Testis (tissue), 3 donors: ENCODE data around the gene IL1RAP. TPM values are rescaled to one million over a fixed set of nuclear protein-coding genes. Genes with fewer than 3 reads are reported as not detected.

Experiments used
- DNase-seq: peaks from one replicate; pipeline ENCODE4 v3.0.0-alpha.2; 2019
- H3K27ac ChIP-seq, 2 donors: fragments of 200-600 bp; sonication (generic); one replicate each; pipeline ENCODE4 v1.5.1; 2019
- H3K27me3 ChIP-seq: fragments of 200-600 bp; sonication (generic); one replicate; pipeline ENCODE4 v1.5.1; 2019
- H3K36me3 ChIP-seq: fragments of 200-600 bp; sonication (generic); one replicate; pipeline ENCODE4 v1.5.1; 2017; ENCODE audit warnings: low read depth; ENCODE audit errors: missing control alignments
- H3K4me1 ChIP-seq: fragments of 200-600 bp; sonication (generic); one replicate; pipeline ENCODE4 v1.5.1; 2019
- H3K4me3 ChIP-seq, 2 donors: fragments of 200-600 bp; sonication (generic); one replicate each; pipeline ENCODE4 v1.5.1; 2017 to 2019
- H3K9me3 ChIP-seq: fragments of 200-600 bp; sonication (generic); one replicate; pipeline ENCODE4 v1.5.1; 2017
- POLR2A ChIP-seq: fragments of 450-650 bp; IDR thresholded peaks from one replicate; pipeline ENCODE4 v1.6.1; 2017; ENCODE audit warnings: antibody characterized with exemption, mild to moderate bottlenecking, moderate library complexity
- WGBS, 2 donors: methylation state at CpG; one replicate each; pipeline ENCODE4 v1.1.5; 2018; 5-methylcytosine and 5-hydroxymethylcytosine counted together
- intact Hi-C: fragments of 100-400 bp; cut with DNase I; formaldehyde crosslinking; loops from one replicate; pipeline ENCODE4 v1.15.1; 2023; ENCODE audit warnings: low total_unique reads
- polyA plus RNA-seq: library from polyadenylated mRNA; stranded (reverse); fragments of 350-450 nt; fragmentation: Illumina TruSeq; extraction: RNeasy Lipid Tissue Mini Kit (QIAGEN cat#74804); gene quantifications from one replicate; pipeline ENCODE4 v1.2.3, GENCODE V29; 2014; ENCODE audit warnings: low read depth, low replicate concordance; ENCODE audit not compliant: insufficient read depth
- total RNA-seq, 2 donors: library from RNA; depleted of rRNA; stranded (reverse); fragments of >200 nt; gene quantifications; one replicate each; pipeline ENCODE4 v1.2.3, GENCODE V29; 2016
- TF ChIP-seq, protein P1 (sequence below), 3 experiments: fragments of 450-650 bp in 2 of 3; fragments of 200-600 bp in 1 of 3; sonication (generic) in 1 of 3; IDR thresholded peaks; one replicate each; pipeline ENCODE4 v1.5.1; 2016 to 2019; ENCODE audit warnings: antibody characterized with exemption in 3 of 3, mild to moderate bottlenecking in 2 of 3, moderate library complexity in 1 of 3

IL1RAP gene
- total and polyA plus RNA-seq, 3 donors from 2014 or later: 1.7 to 3.2 (median 2.1) TPM

DNA sequence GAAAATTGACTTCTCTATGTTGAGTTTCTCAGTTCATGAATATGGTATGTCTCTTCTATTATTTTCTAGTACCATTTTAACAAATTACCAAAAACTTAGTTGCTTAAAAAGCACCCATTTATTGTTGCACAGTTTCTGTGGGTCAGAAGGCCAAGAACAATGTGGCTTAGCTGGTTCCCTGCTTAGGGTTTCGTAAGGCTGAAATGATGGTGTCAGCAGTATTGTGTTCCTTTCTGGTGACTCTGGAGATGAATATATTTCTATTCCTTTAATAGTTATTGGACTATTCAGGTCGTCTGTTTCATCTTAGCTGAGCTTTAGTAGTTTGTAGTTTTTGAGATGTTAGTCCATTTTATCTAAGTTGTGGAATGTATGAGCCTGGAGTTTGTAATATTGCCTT, 44.9 kb downstream of the IL1RAP start:
- no peak overlapping the region for H3K4me3 ChIP-seq
- H3K4me1 ChIP-seq: no peaks in the 10 kb centered on the region
- intact Hi-C loops: no loop called here
- TF ChIP-seq POLR2A: no peak
- H3K9me3 ChIP-seq: no peaks in the 10 kb centered on the region
- H3K27me3 ChIP-seq: no peaks in the 10 kb centered on the region
- H3K27ac ChIP-seq: no peak overlapping the region
- no peak for DNase-seq
- 86 to 90% methylated on average over 2 of the region's 2 CpGs for WGBS, 2 donors
- H3K36me3 ChIP-seq: no peaks in the 10 kb centered on the region

DNA sequence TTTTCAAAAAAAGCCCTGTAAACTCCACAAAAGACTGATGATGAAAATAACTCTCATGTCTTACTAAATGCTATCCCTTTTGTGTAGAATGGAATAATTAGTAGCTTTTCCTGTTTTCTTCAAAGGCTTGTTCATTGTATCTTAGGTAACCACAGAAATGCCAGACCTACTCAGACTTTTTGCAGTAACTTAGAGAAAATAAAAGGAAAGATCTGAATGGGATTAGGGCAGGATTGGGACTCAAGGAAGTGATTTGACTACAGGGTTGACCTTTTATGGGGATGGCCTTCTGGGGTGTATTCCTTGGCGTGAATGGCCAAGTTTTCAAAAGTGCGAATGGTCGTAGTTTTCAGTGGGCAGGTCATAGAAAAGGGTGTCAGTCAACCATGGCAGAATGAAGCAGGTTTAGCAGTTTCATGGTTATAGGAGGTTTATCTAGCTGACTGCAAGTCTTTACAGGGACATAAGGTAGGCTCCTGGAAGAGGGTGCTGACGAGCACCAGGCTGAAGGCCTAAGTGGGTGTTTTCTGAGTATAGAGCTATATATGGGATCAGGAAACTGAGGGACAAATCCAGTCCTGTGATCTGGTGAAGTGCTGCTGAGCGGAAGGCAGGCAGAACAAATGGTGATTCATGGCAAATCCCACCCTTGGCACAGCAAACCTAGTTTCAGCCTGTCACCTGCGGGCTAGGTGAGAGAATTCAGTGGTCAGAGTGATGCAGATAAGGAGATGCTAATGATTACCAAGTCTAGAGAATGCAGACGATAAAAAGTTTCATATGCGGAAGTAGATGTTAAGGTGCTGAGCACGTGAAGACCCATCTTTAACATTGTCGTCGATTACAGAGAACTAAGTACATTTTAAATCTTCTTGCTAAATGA, 46.4 kb downstream of the IL1RAP start:
- Histone ChIP-seq H3K9me3 (no peaks in the 10 kb centered on the region), H3K4me1 (no peaks in the 10 kb centered on the region), H3K36me3 (no peaks in the 10 kb centered on the region), H3K27ac (no peak overlapping the region), H3K27me3 (no peaks in the 10 kb centered on the region), H3K4me3 (no peak overlapping the region)
- intact Hi-C loops: no loop called here
- 93 to 94% methylated on average over 11 of the region's 11 CpGs for WGBS, 2 donors
- no peak for TF ChIP-seq POLR2A
- TF ChIP-seq, protein P1, sequence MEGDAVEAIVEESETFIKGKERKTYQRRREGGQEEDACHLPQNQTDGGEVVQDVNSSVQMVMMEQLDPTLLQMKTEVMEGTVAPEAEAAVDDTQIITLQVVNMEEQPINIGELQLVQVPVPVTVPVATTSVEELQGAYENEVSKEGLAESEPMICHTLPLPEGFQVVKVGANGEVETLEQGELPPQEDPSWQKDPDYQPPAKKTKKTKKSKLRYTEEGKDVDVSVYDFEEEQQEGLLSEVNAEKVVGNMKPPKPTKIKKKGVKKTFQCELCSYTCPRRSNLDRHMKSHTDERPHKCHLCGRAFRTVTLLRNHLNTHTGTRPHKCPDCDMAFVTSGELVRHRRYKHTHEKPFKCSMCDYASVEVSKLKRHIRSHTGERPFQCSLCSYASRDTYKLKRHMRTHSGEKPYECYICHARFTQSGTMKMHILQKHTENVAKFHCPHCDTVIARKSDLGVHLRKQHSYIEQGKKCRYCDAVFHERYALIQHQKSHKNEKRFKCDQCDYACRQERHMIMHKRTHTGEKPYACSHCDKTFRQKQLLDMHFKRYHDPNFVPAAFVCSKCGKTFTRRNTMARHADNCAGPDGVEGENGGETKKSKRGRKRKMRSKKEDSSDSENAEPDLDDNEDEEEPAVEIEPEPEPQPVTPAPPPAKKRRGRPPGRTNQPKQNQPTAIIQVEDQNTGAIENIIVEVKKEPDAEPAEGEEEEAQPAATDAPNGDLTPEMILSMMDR (IDR thresholded peaks at IDR 0.05): no peak
- DNase-seq: no peak

DNA sequence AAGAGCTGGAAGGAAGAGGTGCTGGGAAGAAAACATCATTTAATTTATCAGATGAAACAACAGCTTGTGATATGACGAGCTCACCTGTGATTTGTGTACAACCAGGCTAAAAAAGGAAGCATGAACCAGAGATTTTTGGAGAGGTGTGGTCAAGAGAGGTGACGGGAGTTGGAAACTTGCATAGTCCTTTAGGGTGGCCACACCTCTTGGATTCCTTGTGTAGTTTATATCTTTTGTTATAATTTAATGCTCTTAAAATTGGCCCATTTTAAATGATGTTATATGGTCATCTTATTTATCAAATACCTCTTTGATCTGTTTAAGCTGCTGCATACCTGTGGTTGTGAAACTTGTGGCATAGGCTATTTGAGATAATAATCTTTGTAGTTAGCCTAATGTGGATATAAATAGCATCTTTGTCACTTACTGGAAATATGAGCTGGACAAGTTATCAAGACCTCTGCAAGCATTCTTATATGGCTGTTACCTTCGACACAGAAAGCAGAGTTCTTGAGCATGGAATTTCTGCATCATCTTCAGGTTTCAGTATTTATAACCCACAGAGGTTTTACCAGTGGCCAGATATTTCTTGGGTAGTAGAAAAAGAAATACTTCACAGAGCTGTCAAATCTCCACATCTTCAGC, 49.1 kb downstream of the IL1RAP start:
- Histone ChIP-seq H3K27ac (no peak overlapping the region), H3K36me3 (no peaks in the 10 kb centered on the region), H3K27me3 (no peaks in the 10 kb centered on the region), H3K4me1 (no peaks in the 10 kb centered on the region), H3K9me3 (no peaks in the 10 kb centered on the region), H3K4me3 (no peak overlapping the region)
- intact Hi-C loops: no loop called here
- TF ChIP-seq, protein P1 (IDR thresholded peaks at IDR 0.05): no peak
- TF ChIP-seq POLR2A: no peak
- no peak for DNase-seq
- 92 to 99% methylated on average over 3 of the region's 3 CpGs for WGBS, 2 donors

DNA sequence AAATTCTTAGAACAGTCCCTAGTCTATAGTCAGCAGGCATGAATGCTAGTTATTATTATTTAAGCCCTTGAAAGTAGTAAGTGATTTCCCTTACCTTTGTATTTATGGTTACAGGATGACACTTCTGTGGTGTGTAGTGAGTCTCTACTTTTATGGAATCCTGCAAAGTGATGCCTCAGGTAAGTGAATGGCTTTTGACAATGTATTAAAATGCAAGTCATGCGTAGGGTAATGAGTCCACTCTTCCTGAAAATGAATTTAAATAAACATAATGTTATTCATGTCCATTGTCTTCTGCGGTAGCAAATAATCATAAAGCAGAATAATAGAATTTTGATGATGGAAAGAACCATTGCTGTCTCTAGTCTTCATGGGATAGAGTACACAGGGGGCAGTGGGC, 50.3 kb downstream of the IL1RAP start:
- TF ChIP-seq, protein P1 (IDR thresholded peaks at IDR 0.05): no peak
- TF ChIP-seq POLR2A: no peak
- intact Hi-C loops: no loop called here
- Histone ChIP-seq H3K9me3 (no peaks in the 10 kb centered on the region), H3K4me3 (no peak overlapping the region), H3K4me1 (no peaks in the 10 kb centered on the region), H3K27ac (no peak overlapping the region), H3K36me3 (no peaks in the 10 kb centered on the region), H3K27me3 (no peaks in the 10 kb centered on the region)
- no peak for DNase-seq
- 93 to 97% methylated on average over 2 of the region's 2 CpGs for WGBS, 2 donors

DNA sequence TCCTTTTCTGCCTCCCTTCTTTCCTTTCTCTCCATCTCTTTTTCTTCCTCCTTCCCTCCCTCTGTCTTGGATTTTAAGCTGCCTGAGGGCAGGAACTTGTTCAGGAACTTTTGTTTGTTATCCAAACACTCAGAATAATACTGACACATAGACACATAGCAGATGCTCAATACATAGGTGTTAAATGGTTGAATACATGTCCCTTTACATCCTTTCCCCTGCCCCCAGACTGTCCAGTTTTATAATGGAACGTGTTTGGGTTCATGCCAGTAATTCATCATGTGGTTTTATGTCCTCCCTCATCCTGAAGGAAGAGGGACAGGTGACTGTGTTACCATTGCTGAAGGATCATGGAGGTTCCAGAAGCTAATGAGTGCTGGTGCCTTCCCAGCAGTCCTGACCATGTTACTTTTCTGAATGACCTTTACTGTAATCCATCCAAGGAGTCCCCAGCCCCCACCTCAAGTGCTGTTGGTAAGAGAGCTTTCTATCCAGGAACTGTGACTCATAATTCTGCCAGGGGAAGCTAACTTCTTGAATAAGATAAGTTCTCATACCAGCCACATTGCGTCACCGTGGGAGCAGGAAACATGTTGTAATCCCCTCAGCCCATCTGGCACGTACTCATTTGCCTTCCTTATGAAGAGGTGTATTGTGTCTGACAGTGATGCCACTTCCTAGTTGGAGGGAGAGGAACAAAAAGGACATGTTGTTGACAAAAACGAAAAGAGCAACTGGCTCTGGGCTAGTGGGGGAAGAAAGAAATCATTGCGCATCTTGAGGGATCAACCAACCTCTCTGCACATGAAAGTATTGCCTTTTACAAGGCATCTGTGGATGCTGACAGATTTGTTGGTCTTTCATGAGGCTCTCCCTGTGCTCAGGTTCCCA, 52.4 kb downstream of the IL1RAP start:
- Histone ChIP-seq H3K9me3 (no peaks in the 10 kb centered on the region), H3K36me3 (no peaks in the 10 kb centered on the region), H3K4me1 (no peaks in the 10 kb centered on the region), H3K27me3 (no peaks in the 10 kb centered on the region), H3K4me3 (no peak overlapping the region), H3K27ac (no peak overlapping the region)
- DNase-seq: peak; percentile 77
- no peak for TF ChIP-seq POLR2A
- TF ChIP-seq, protein P1 (IDR thresholded peaks at IDR 0.05): no peak
- intact Hi-C loops: no loop called here
- 63 to 69% methylated on average over 6 of the region's 6 CpGs for WGBS, 2 donors
